HG03045 (cell line): ENCODE data around the gene AGXT2.

ENCODE experiments used
- ATAC-seq: cut with Tn5 transposase; IDR thresholded peaks from one replicate; pipeline ENCODE4 v1.9.1; 2021; ENCODE audit warnings: mild to moderate bottlenecking, moderate library complexity; ENCODE audit not compliant: unreplicated experiment

The AGXT2 gene, protein sequence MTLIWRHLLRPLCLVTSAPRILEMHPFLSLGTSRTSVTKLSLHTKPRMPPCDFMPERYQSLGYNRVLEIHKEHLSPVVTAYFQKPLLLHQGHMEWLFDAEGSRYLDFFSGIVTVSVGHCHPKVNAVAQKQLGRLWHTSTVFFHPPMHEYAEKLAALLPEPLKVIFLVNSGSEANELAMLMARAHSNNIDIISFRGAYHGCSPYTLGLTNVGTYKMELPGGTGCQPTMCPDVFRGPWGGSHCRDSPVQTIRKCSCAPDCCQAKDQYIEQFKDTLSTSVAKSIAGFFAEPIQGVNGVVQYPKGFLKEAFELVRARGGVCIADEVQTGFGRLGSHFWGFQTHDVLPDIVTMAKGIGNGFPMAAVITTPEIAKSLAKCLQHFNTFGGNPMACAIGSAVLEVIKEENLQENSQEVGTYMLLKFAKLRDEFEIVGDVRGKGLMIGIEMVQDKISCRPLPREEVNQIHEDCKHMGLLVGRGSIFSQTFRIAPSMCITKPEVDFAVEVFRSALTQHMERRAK

DNA sequence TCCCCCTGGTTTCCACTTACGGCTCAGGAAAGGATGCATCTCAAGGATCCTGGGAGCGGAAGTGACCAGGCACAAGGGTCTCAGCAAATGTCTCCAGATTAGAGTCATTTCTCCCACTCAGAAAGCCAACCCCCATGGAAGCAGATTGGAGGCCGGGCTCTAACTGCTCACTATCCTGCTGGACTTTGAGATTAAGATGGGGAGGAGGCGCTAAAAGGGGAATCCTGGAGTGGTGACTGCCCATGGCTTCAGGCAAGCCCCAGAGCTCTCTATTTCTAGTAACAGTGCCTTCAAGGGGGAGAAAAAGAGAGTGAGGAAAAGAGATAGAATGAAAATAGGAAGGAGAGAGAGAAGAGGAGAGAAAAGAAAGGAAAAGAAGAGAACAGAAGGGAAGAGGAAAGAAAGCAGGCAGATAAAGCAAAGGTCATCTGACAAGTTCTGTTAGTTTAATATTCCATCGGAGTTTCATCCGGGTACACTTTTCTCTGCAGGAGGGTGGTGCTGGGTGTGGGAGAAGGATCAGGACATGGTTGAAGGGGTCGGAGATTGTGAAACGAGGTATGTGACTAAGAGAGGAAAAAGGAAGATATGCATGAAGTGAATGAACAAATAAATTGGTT lies at the start of gene AGXT2:
TSS of gene AGXT2 (minus strand) at position 165 of the 620 bp plus-strand sequence. CDS start at position 108, 57 bp downstream.
- no peak for ATAC-seq

DNA sequence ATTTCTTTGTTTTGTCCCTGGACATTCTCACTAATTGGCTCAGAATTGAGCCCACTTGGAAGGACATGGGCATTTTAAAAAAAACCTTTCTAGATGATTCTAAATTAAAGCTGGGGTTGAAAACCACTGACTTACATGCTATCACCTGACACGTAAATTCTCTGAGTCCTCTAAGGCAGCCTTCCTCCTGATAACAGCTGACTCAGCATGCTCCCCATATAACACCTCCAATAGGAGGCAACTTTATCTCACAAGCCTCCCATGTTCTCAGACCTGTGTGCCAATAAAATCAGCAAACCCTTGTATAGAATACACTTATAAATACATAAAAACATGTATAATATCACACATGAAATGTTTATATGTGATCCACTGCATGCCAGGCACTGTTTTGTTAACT lies 49.2 kb upstream of the AGXT2 start:
- no peak for ATAC-seq

- no peak for ATAC-seq
These were observed 48.5 kb upstream of the AGXT2 start for GRCh38 chr5:35096216-35096615.

GRCh38 chr5:35095366-35095765 lies 47.6 kb upstream of the AGXT2 start:
- ATAC-seq, result no peak

- no peak for ATAC-seq
These were observed 47.2 kb upstream of the AGXT2 start for GRCh38 chr5:35094948-35095347.

GRCh38 chr5:35092703-35093102 lies 45.0 kb upstream of the AGXT2 start:
- no peak for ATAC-seq

- no peak for ATAC-seq
These were observed 44.0 kb upstream of the AGXT2 start for GRCh38 chr5:35091704-35092103.

- no peak for ATAC-seq
These were observed 41.9 kb upstream of the AGXT2 start for GRCh38 chr5:35089334-35090314.

GRCh38 chr5:35087991-35088390 lies 40.2 kb upstream of the AGXT2 start:
- ATAC-seq, result no peak

DNA sequence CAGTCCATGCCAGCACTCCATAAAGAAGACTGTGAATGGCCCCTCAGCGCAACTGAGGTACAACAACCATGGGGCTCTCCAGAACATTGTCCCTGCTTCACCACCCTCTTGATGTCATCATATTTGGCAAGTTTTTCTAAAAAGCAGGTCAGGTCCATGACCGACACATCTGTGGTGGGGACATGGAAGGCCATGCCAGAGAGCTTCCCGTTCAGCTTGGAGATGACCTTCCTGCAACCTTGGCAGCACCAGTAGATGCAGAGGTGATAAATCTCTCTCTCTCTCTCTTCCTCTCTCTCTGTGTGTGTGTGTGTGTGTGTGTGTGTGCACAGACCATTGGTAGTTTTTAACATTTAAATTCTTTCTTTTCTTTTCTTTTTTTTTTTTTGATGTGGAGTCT lies 35.4 kb upstream of the AGXT2 start:
- ATAC-seq, result no peak

GRCh38 chr5:35082530-35082929 lies 34.8 kb upstream of the AGXT2 start:
- ATAC-seq, result no peak

DNA sequence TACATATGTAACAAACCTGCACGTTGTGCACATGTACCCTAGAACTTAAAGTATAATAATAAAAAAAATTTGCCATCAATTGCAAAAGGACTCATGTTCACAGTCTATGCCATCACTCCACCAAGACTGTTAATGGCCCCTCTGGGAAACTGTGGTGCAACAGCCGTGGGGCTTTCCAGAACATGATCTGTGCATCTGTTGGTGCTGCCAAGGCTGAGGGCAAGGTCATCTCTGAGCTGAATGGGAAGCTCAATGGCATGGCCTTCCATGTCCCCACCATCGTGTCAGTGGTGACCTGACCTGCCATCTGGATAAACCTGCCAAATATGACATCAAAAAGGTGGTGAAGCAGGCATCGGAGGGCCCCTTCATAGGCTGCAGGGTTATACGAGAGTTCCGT lies 33.4 kb upstream of the AGXT2 start:
- ATAC-seq, result no peak

DNA sequence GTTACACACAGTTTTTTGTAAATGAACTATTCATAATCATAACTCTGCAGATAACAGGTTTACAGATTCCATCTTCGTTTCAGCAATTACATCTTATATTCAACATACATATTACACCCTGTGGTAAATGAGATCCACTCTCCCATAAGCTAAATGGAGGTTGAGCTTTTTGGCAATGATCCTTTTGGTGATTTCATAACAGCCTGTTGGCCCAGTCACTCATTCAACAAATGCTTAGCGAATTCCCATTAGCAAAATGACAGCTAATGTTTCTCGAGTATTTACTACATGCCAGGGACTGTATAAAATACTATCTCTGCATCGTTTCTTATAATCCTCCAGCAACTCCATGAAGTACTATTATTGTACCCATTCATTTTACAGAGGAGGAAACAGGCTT lies 25.4 kb upstream of the AGXT2 start:
- ATAC-seq, result no peak

DNA sequence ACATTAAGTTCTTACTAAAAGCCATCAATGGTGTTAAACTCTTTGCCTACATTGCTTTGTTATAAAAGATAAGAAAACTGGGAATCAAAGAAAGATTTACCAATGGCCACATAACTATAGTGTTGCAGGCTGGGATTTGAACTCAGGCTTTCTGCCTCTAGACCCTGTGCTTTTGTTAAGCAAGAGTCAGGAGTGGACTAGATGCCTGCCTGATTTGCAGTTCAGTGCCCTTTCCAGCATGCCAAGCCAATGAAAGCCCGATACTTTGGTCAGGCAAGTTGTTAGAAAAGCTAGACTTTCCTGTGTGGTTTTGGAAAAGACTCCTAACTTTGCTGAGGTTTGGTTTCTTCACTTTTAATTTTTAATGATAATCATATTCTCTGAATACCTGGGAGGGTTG lies 21.4 kb upstream of the AGXT2 start:
- no peak for ATAC-seq

DNA sequence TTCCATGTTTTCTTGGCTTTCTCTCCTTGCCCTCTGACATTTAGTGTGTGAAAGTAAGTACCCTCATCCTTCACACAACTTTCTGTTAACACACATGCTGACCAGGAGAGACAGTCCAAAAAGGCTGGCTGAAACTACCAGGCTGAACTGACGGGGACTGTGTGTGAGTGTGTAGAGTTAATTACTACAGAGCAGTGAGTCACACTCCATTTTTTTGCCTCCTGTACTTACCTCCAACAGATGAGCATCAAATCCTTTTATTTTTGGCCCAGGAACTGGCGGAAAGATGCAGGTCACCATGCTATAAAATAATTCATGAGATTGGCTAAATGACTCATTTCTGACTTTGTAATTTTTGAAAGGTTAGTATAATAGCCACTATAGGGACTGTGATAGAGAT lies 20.2 kb upstream of the AGXT2 start:
- no peak for ATAC-seq

GRCh38 chr5:35066260-35066795 lies 18.6 kb upstream of the AGXT2 start:
- ATAC-seq, result no peak

- ATAC-seq, result no peak
These were observed 15.7 kb upstream of the AGXT2 start for GRCh38 chr5:35063414-35063813.

DNA sequence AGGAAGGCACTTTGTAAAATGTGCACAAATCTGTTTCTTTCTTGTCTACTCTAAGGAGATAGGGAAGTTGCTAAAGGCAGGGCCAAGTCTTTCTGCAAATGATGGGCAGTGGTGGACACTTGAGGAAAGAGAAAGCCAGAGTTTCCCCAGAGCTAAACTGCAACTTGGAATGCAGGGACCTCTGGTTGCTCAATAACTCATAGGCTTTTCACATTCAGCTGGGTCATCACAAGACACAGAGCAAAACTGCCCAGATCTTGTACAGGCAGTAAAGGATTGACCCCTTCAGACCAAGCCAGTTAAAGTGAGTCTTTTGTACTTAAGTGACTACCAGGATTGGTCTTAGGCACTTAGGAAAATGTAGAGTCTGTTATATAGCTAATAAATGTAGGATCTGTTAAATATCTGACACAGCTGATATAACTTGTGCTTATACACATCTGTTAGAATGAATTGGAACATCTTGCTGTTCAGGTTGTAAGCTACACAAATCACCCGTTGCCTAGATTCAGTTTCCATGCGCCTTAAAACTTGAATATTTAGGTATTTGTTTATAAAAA lies 13.5 kb upstream of the AGXT2 start:
- ATAC-seq, result no peak

DNA sequence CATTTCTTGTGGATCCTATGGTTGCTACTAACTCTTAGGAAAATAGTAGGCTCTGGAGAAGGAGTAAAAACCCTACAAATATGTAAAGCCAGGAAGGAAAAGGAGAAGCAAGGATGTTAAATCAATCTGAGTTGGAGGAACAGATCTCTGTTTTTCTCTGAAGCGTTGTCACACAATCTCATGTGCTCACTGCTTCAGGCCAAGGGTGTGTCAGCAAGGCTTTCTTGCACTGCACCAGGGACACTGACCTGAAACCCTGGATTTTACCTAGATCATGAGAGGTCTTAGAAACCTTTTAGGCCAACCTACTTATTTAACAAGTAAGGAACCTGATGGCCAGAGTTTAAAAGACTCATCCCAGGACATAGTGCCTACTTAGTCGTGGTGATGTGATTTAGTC lies 12.5 kb upstream of the AGXT2 start:
- ATAC-seq, result no peak

- ATAC-seq, result no peak
These were observed 11.5 kb upstream of the AGXT2 start for GRCh38 chr5:35059251-35059650.

DNA sequence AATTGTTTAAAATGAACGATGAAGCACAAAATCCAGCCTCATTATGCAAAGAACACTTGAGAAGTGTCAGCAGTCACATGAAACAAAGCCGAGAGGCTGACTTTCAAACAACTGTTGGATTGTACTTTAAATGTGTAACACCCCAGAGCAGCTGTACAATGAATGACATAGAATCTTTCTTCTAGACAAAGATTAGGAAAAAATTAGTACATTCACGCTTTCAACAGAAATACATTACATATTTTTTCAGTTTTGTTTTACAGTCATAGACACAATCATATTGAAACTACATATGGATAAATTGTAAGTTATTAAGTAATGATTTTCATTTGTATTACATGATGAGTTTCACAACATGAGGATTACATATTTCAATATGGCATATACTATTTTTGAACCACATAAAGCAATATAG lies 10.6 kb upstream of the AGXT2 start:
- no peak for ATAC-seq
